Endothelial cell of umbilical vein (primary cell): ENCODE data around the gene MTAP. TPM values are rescaled to one million over a fixed set of nuclear protein-coding genes. Genes with fewer than 3 reads are reported as not detected.

Source experiments
- BruUV-seq: library from RNA; stranded (reverse); fragments of 400-500 nt; replicated peaks from 2 replicates; lab custom pipeline; 2021; lab: Mats Ljungman, UMichigan
- CTCF ChIA-PET: fragments of 300-600, 350-600 bp; sonication (Branson Sonifier 250); formaldehyde crosslinking; loops from one replicate; lab custom pipeline; 2021; ENCODE audit warnings: antibody characterized with exemption, inconsistent platforms; lab: Charles Lee
- POLR2A ChIA-PET: fragments of 300-600, 350-600 bp; sonication (Branson Sonifier 250); formaldehyde crosslinking; loops from one replicate; lab custom pipeline; 2021; ENCODE audit warnings: antibody characterized with exemption, inconsistent platforms; lab: Charles Lee
- DNase-seq: peaks from one replicate; pipeline ENCODE4 v3.0.0-alpha.2; 2011; ENCODE audit warnings: low read depth, low spot score
- FAIRE-seq: peaks from 2 replicates; lab custom pipeline; 2011; peaks lifted over from hg19 to GRCh38; lab: Jason Lieb, UNC
- H2AFZ ChIP-seq: 2 replicates; pipeline ENCODE4 v1.6.0; 2012; ENCODE audit warnings: low read depth, low read length, control low read depth, inconsistent platforms
- H3K27ac ChIP-seq: 2 replicates; pipeline ENCODE4 v1.5.1; 2011; ENCODE audit warnings: low read depth, mild to moderate bottlenecking, control low read depth, low read length, moderate library complexity; ENCODE audit not compliant: insufficient read depth
- H3K27me3 ChIP-seq, 2 experiments: 2 replicates each; pipeline versions ENCODE4 v1.6.0 to v1.6.1; 2011; ENCODE audit warnings: low read length in 2 of 2, mixed read lengths in 1 of 2; ENCODE audit not compliant: control insufficient read depth in 2 of 2, insufficient read depth in 2 of 2
- H3K36me3 ChIP-seq, 2 experiments: 2 replicates in 1 of 2; 3 replicates in 1 of 2; pipeline ENCODE4 v1.5.1; 2011; ENCODE audit warnings: low read length in 2 of 2, mild to moderate bottlenecking in 1 of 2, moderate library complexity in 1 of 2; ENCODE audit not compliant: control insufficient read depth in 2 of 2, insufficient read depth in 2 of 2; ENCODE audit errors: extremely low read depth in 1 of 2
- H3K4me1 ChIP-seq: 3 replicates; pipeline ENCODE4 v1.5.1; 2011; ENCODE audit warnings: mild to moderate bottlenecking, low read length; ENCODE audit not compliant: control insufficient read depth, insufficient read depth; ENCODE audit errors: extremely low read depth
- H3K4me2 ChIP-seq: 2 replicates; pipeline ENCODE4 v1.6.1; 2011; ENCODE audit warnings: low read length, control low read depth, mixed read lengths; ENCODE audit not compliant: insufficient read depth
- H3K4me3 ChIP-seq, 3 experiments: fragments of 200-600 bp in 1 of 3; sonication (generic), shearing (Covaris generic) in 1 of 3; replicated peaks in 1 of 3; 2 replicates each; pipeline ENCODE4 v1.5.1; 2011 to 2016; ENCODE audit warnings: control low read depth in 3 of 3, low read length in 3 of 3, mild to moderate bottlenecking in 2 of 3, inconsistent platforms in 1 of 3, low read depth in 1 of 3, moderate library complexity in 1 of 3; ENCODE audit not compliant: insufficient read depth in 1 of 3
- H3K79me2 ChIP-seq: 2 replicates; pipeline ENCODE4 v1.6.0; 2012; ENCODE audit warnings: low read length, inconsistent platforms; ENCODE audit not compliant: control insufficient read depth, insufficient read depth
- H3K9ac ChIP-seq: replicated peaks from 2 replicates; pipeline ENCODE3; 2011; ENCODE audit warnings: low read length, control low read depth; ENCODE audit not compliant: insufficient read depth; ENCODE audit errors: extremely low read depth
- H3K9me1 ChIP-seq: replicated peaks from 3 replicates; pipeline ENCODE4 v1.6.0; 2011; ENCODE audit warnings: mild to moderate bottlenecking, low read length; ENCODE audit not compliant: control insufficient read depth, insufficient read depth; ENCODE audit errors: extremely low read depth
- H3K9me3 ChIP-seq: replicated peaks from 2 replicates; pipeline ENCODE4 v1.5.1; 2012; ENCODE audit warnings: low read length, inconsistent platforms; ENCODE audit not compliant: control insufficient read depth, insufficient read depth
- H4K20me1 ChIP-seq: replicated peaks from 2 replicates; pipeline ENCODE3; 2011; ENCODE audit warnings: mild to moderate bottlenecking, low read length; ENCODE audit not compliant: control insufficient read depth, insufficient read depth; ENCODE audit errors: extremely low read depth
- CTCF ChIP-seq, 2 donors: IDR thresholded peaks; 1 replicate in 1 of 2; 2 replicates in 1 of 2; pipeline ENCODE4 v1.5.1; 2011; ENCODE audit warnings: low read length in 2 of 2, mild to moderate bottlenecking in 2 of 2, moderate library complexity in 2 of 2, control low read depth in 1 of 2, inconsistent platforms in 1 of 2, low read depth in 1 of 2; ENCODE audit not compliant: insufficient read depth in 1 of 2; ENCODE audit errors: extremely low read depth in 1 of 2
- EZH2 ChIP-seq: IDR thresholded peaks from 2 replicates; pipeline ENCODE4 v1.6.1; 2012; ENCODE audit warnings: borderline replicate concordance, low read depth, mild to moderate bottlenecking, moderate library complexity, low read length, inconsistent platforms; ENCODE audit not compliant: severe bottlenecking
- GATA2 ChIP-seq: IDR thresholded peaks from 2 replicates; pipeline ENCODE4 v1.7.0; 2011; ENCODE audit warnings: low read depth, mild to moderate bottlenecking, moderate library complexity, mixed read lengths, low read length; ENCODE audit not compliant: insufficient read length, insufficient read depth
- dilution Hi-C: fragments of 300-500 bp; cut with MboI; formaldehyde crosslinking; loops from one replicate; pipeline ENCODE4 v1.15.0; 2019; ENCODE audit warnings: low sequenced_read_pairs; ENCODE audit not compliant: extremely low pct_ligation_motif_present
- intact Hi-C: fragments of 100-400 bp; cut with micrococcal nuclease; formaldehyde crosslinking; loops from one replicate; pipeline ENCODE4 v1.10.0; 2022
- polyA plus RNA-seq, 4 experiments: library from polyadenylated mRNA; depleted of rRNA in 3 of 4; stranded (reverse) in 3 of 4; unstranded in 1 of 4; fragments of >200 nt; gene quantifications; 2 replicates each; pipeline versions ENCODE4 v1.2.1 to v1.2.3, GENCODE V29; 2011 to 2012; ENCODE audit warnings: missing spikeins in 1 of 4
- total RNA-seq: library from RNA; stranded (reverse); gene quantifications from 2 replicates; pipeline ENCODE4 v1.2.3, GENCODE V29; 2021

Gene MTAP
- total and polyA plus RNA-seq, 2 donors (not counting 3 experiments of a cell fraction or from before 2014, with no cell fraction given), result 11.3 to 55.1 TPM

GRCh38 chr9:21969011-21969940, 166.8 kb downstream of the MTAP start:
- Histone ChIP-seq H3K27me3 (peaks cover 70 to 98% of the 10 kb centered on the region in 2 experiments), H3K4me3 (no peak overlapping the region), H3K4me2 (no peak overlapping the region), H3K9me1 (no peaks in the 10 kb centered on the region), H3K4me1 (peaks cover 35% of the 10 kb centered on the region), H3K9ac (no peak overlapping the region), H4K20me1 (peaks cover 2% of the 10 kb centered on the region), H2AFZ (no peak overlapping the region), H3K79me2 (no peaks in the 10 kb centered on the region), H3K9me3 (no peaks in the 10 kb centered on the region), H3K27ac (no peak overlapping the region), H3K36me3 (no peaks in the 10 kb centered on the region)
- no TSS peak for BruUV-seq
- TF ChIP-seq EZH2 (peak; percentile 79), GATA2 (peak; percentile 52), CTCF (IDR thresholded peaks at IDR 0.05; ENCODE audit: extremely low read depth in 1 of 2, insufficient read depth in 1 of 2, low read depth in 1 of 2, low read length in 2 of 2) (no peak)
- ChIA-PET POLR2A (interaction anchor here (0.6 to 0.7 kb wide), 3 partner anchors 54 to 533 kb away, joined by 3 to 11 read pairs (median 6); no protein-coding TSS in a partner anchor), CTCF (interaction anchor here (0.9 to 4.7 kb wide), 14 partner anchors 8 to 275 kb away, joined by 3 to 47 read pairs (median 5); partner anchors contain the start of gene CDKN2B)
- dilution Hi-C loops, result no loop called here
- FAIRE-seq (no peak), DNase-seq (no peak)
- intact Hi-C loops, result loop anchor here (2.0 kb wide), 1 partner anchor 40 kb away; the partner anchor contains the start of gene CDKN2B
